ENCODE results near the gene AP5S1. TPM values are rescaled to one million over a fixed set of nuclear protein-coding genes. Genes with fewer than 3 reads are reported as not detected.

The AP5S1 gene
- total and polyA plus RNA-seq, 2 of the 13 experiments (the other 11 are each of a cell fraction or from before 2014, with no cell fraction given), result 7.9 to 23.2 TPM

- TF ChIP-seq PAXIP1 (CRISPR knock-in tag; conservative IDR thresholded peaks at IDR 0.05) (peak; percentile 67), FOXA1 (IDR thresholded peaks at IDR 0.05) (no peak), FOXA1 (CRISPR knock-in tag; IDR thresholded peaks at IDR 0.05) (peak; percentile 71), ZNF629 (CRISPR knock-in tag; conservative IDR thresholded peaks at IDR 0.05) (0 out of 2 replicates have a peak, but pooled peaks have one; percentile 5), POGK (CRISPR knock-in tag; conservative IDR thresholded peaks at IDR 0.05) (0 out of 2 replicates have a peak, but pooled peaks have one; percentile 21), GATAD2A (CRISPR knock-in tag; IDR thresholded peaks at IDR 0.05) (peak; percentile 48; the same call in 1 of the 2 replicates), ZNF510 (CRISPR knock-in tag; IDR thresholded peaks at IDR 0.05; ENCODE audit: low read depth) (no peak), ZNF768 (CRISPR knock-in tag; IDR thresholded peaks at IDR 0.05) (no peak), MED8 (CRISPR knock-in tag; IDR thresholded peaks at IDR 0.05; ENCODE audit: insufficient replicate concordance) (no peak), ZBTB4 (CRISPR knock-in tag; IDR thresholded peaks at IDR 0.05; ENCODE audit: borderline replicate concordance) (no peak), SMARCC2 (IDR thresholded peaks at IDR 0.05) (no peak), AHR (CRISPR knock-in tag; IDR thresholded peaks at IDR 0.05) (no peak), ZNF33B (CRISPR knock-in tag; IDR thresholded peaks at IDR 0.05) (0 out of 2 replicates have a peak, but pooled peaks have one; percentile 18), TEAD3 (CRISPR knock-in tag; optimal IDR thresholded peaks at IDR 0.05; ENCODE audit: borderline replicate concordance) (peak; percentile 44), MAX (IDR thresholded peaks at IDR 0.05) (0 out of 2 replicates have a peak, but pooled peaks have one; percentile 14), MYPOP (CRISPR knock-in tag; IDR thresholded peaks at IDR 0.05) (0 out of 2 replicates have a peak, but pooled peaks have one; percentile 37), ZNF850 (CRISPR knock-in tag; conservative IDR thresholded peaks at IDR 0.05) (no peak), ZNF879 (CRISPR knock-in tag; IDR thresholded peaks at IDR 0.05) (no peak)
Measured at GRCh38 chr20:3797592-3798372, 22.6 kb upstream of the AP5S1 start (continued).

Data from HepG2 (cell line).